Fibroblast of mammary gland (primary cell): ENCODE measurements around the gene NELL2.
"Not testable (repeated sequence)": the region's sequence is repeated elsewhere in the genome, so short reads cannot be mapped to it uniquely, and the experiment has no call there.

Experiments used
- DNase-seq: peaks from one replicate; pipeline ENCODE4 v3.0.0-alpha.2; 2010; ENCODE audit warnings: low read depth
- H3K4me3 ChIP-seq: 2 replicates; pipeline ENCODE4 v1.5.1; 2011; ENCODE audit warnings: low read depth, mild to moderate bottlenecking, low read length, moderate library complexity; ENCODE audit not compliant: control insufficient read depth
- CTCF ChIP-seq: conservative IDR thresholded peaks from 2 replicates; pipeline ENCODE4 v1.5.1; 2011; ENCODE audit warnings: low read depth, low read length, inconsistent platforms; ENCODE audit not compliant: control insufficient read depth, insufficient read depth

The NELL2 gene

GRCh38 chr12:44839785-44840184 lies 36.3 kb downstream of the NELL2 start:
- H3K4me3 ChIP-seq = no peak overlapping the region
- no peak for TF ChIP-seq CTCF
- no peak for DNase-seq

GRCh38 chr12:44837114-44837755 lies 38.9 kb downstream of the NELL2 start:
- H3K4me3 ChIP-seq = no peak overlapping the region
- DNase-seq = no peak
- TF ChIP-seq CTCF = no peak

GRCh38 chr12:44835641-44836379 lies 40.3 kb downstream of the NELL2 start:
- H3K4me3 ChIP-seq = no peak overlapping the region
- peak; percentile 3 for DNase-seq
- TF ChIP-seq CTCF = no peak

- H3K4me3 ChIP-seq, DNase-seq: not testable (repeated sequence)
These were observed 41.1 kb downstream of the NELL2 start for GRCh38 chr12:44834996-44835395.

- TF ChIP-seq CTCF = no peak
- no peak for DNase-seq
- no peak overlapping the region for H3K4me3 ChIP-seq
These were observed 42.6 kb downstream of the NELL2 start for GRCh38 chr12:44833561-44833960.

GRCh38 chr12:44830566-44831055 lies 45.5 kb downstream of the NELL2 start:
- TF ChIP-seq CTCF = no peak
- no peak overlapping the region for H3K4me3 ChIP-seq
- DNase-seq = no peak

- no peak overlapping the region for H3K4me3 ChIP-seq
- TF ChIP-seq CTCF = no peak
- no peak for DNase-seq
These were observed 47.1 kb downstream of the NELL2 start for GRCh38 chr12:44829045-44829444.
